GM21529 (cell line): ENCODE results near the gene ASB16.
"Not testable (repeated sequence)": the region's sequence is repeated elsewhere in the genome, so short reads cannot be mapped to it uniquely, and the experiment has no call there.

Source experiments
- ATAC-seq: cut with Tn5 transposase; IDR thresholded peaks from one replicate; pipeline ENCODE4 v1.9.1; 2021; ENCODE audit not compliant: unreplicated experiment

Gene ASB16

GRCh38 chr17:44147812-44148211 lies 22.7 kb upstream of the ASB16 start:
- ATAC-seq = no peak

- not testable (repeated sequence) for ATAC-seq
Measured at GRCh38 chr17:44149066-44149465, 21.4 kb upstream of the ASB16 start.

GRCh38 chr17:44149750-44150329 lies 20.7 kb upstream of the ASB16 start:
- ATAC-seq = no peak

- no peak for ATAC-seq
Measured at GRCh38 chr17:44152875-44153274, 17.6 kb upstream of the ASB16 start.

GRCh38 chr17:44155488-44155887 lies 15.0 kb upstream of the ASB16 start:
- no peak for ATAC-seq

GRCh38 chr17:44159519-44160210 lies 10.8 kb upstream of the ASB16 start:
- no peak for ATAC-seq

GRCh38 chr17:44164476-44164875 lies 6.0 kb upstream of the ASB16 start:
- ATAC-seq = no peak

- no peak for ATAC-seq
Measured at GRCh38 chr17:44167181-44167861, 3.2 kb upstream of the ASB16 start.

GRCh38 chr17:44170135-44170498 lies 387 bp upstream of the ASB16 start:
- ATAC-seq = no peak

GRCh38 chr17:44171931-44172455 lies 1.5 kb downstream of the ASB16 start:
- no peak for ATAC-seq

GRCh38 chr17:44174427-44174826 lies 3.9 kb downstream of the ASB16 start:
- no peak for ATAC-seq

GRCh38 chr17:44176257-44176656 lies 5.8 kb downstream of the ASB16 start:
- no peak for ATAC-seq

- ATAC-seq = no peak
Measured at GRCh38 chr17:44176671-44177501, 6.4 kb downstream of the ASB16 start.

GRCh38 chr17:44177640-44178039 lies 7.1 kb downstream of the ASB16 start:
- ATAC-seq = no peak

- no peak for ATAC-seq
Measured at GRCh38 chr17:44178133-44178532, 7.6 kb downstream of the ASB16 start.

GRCh38 chr17:44183024-44183423 lies 12.5 kb downstream of the ASB16 start:
- no peak for ATAC-seq

GRCh38 chr17:44184212-44184810 lies 13.8 kb downstream of the ASB16 start:
- no peak for ATAC-seq

GRCh38 chr17:44186307-44187130 lies 16.0 kb downstream of the ASB16 start, which contains the start of gene TMUB2:
TSS of gene TMUB2 (plus strand) at chr17:44186972. CDS start at chr17:44187709, 737 bp downstream.
- ATAC-seq = peak; percentile 81

- peak; percentile 42 for ATAC-seq
Measured at GRCh38 chr17:44187131-44187899, 16.8 kb downstream of the ASB16 start.
